Fibroblast of pulmonary artery (primary cell): ENCODE data around the gene SRPK2.
A peak's percentile ranks its signal among the peaks of the same experiment; 100 is the strongest.
"Not testable (repeated sequence)": the region's sequence is repeated elsewhere in the genome, so short reads cannot be mapped to it uniquely, and the experiment has no call there.

Experiments
- DNase-seq: peaks from one replicate; pipeline ENCODE4 v3.0.0-alpha.2; 2010; ENCODE audit warnings: low read depth
- H3K4me3 ChIP-seq: replicated peaks from 2 replicates; pipeline ENCODE4 v1.5.1; 2011; ENCODE audit warnings: low read depth, mild to moderate bottlenecking, control low read depth, low read length, moderate library complexity
- CTCF ChIP-seq: IDR thresholded peaks from 2 replicates; pipeline ENCODE4 v1.5.1; 2011; ENCODE audit warnings: mild to moderate bottlenecking, control low read depth, low read length, inconsistent platforms; ENCODE audit errors: missing control alignments

Gene SRPK2

DNA sequence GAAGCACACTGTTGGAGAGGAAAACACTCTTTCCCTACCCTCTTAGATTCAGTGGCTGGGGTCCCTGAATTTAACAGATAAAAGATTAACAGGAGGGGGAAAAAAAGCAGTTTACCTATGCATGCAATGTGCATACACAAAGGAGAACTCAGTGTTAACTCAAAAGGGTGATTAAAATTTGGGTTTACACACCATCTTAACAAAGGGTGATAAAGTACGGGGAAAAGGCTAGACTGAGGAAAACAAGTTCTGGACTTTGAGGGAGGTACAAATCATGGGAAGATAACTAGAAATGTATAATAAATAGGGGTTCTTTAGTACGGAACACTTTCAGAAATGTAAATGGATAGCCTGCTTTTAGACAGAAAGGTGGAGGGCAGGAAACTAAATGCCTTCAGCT, 83.1 kb downstream of the SRPK2 start:
- no peak for TF ChIP-seq CTCF
- DNase-seq: no peak

GRCh38 chr7:105304040-105304895, 84.5 kb downstream of the SRPK2 start:
- peak overlapping the region; percentile 1 for H3K4me3 ChIP-seq
- TF ChIP-seq CTCF: no peak
- peak; percentile 61 for DNase-seq

More for the DNA sequence above, 83.1 kb downstream of the SRPK2 start:
- no peak overlapping the region for H3K4me3 ChIP-seq

DNA sequence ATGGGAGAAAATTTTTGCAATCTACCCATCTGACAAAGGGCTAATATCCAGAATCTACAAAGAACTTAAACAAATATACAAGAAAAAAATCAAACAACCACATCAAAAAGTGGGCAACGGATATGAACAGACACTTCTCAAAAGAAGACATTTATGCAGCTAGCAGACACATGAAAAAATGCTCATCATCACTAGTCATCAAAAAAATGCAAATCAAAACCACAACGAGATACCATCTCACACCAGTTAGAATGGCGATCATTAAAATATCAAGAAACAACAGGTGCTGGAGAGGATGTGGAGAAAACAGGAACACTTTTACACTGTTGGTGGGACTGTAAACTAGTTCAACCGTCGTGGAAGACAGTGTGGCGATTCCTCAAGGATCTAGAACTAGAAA, 88.1 kb downstream of the SRPK2 start:
- DNase-seq, H3K4me3 ChIP-seq: not testable (repeated sequence)

DNA sequence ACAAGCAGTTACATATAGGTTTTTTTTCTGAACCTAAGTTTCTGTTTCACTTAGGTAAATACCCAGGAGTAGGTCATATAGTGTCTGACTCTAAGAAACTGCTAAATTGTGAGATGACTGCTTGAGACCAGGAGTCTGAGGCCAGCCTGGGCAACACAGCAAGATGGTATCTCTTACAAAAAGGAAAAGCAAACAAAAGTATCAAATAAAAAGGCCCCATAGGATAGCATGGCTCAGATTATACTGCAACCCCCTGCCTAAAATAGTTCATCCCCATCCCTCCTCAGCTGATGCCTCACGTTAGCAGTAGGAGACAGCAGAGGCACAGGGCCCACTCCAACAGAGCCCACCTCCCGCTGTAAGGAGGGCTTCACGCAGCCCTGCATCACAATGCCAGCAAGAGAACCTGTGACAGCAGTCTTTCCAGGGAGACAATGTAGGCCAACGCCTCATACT, 90.3 kb downstream of the SRPK2 start:
- DNase-seq: no peak
- no peak overlapping the region for H3K4me3 ChIP-seq
- no peak for TF ChIP-seq CTCF

GRCh38 chr7:105297985-105298384, 90.7 kb downstream of the SRPK2 start:
- no peak for TF ChIP-seq CTCF
- DNase-seq: no peak
- no peak overlapping the region for H3K4me3 ChIP-seq

DNA sequence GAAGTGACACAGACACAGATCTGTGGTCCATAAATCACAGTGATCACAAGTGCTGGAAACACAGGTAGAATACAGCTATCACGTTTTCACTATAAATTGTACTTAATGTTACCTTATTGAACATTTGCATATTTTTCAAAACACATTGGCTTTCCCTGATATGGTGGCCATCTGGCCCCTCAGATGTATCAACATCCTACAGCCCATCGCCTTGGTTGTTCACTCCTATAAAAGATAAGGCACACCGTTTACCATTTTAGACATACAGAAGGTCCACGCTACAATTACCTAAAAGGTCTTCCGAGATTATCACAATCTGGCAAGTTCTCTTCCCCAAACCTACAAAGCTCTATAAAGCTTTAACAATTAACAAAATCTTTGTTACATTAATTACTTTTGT, 91.4 kb downstream of the SRPK2 start:
- no peak for DNase-seq
- no peak overlapping the region for H3K4me3 ChIP-seq
- no peak for TF ChIP-seq CTCF

GRCh38 chr7:105296491-105296890, 92.2 kb downstream of the SRPK2 start:
- H3K4me3 ChIP-seq: no peak overlapping the region
- no peak for TF ChIP-seq CTCF
- DNase-seq: no peak
